ENCODE data around the gene CANT1. TPM values are rescaled to one million over a fixed set of nuclear protein-coding genes. Genes with fewer than 3 reads are reported as not detected.

The CANT1 gene
- total RNA-seq, 1 experiment from 2014 or later = 97.1 TPM

GRCh38 chr17:79011451-79012147 is 2.0 kb upstream of the CANT1 start:
- Histone ChIP-seq H4K20me1 (ENCODE audit: insufficient read depth) (no peaks in the 10 kb centered on the region), H3K4me1 (ENCODE audit: control insufficient read depth in 1 of 2, insufficient read depth in 2 of 2, low read length in 2 of 2) (peaks cover 14 to 43% of the 10 kb centered on the region in 2 experiments), H3K9me2 (ENCODE audit: insufficient read depth) (no peaks in the 10 kb centered on the region), H3K9ac (ENCODE audit: low read length) (no peak overlapping the region), H3K27ac (ENCODE audit: low read depth, low read length) (no peak overlapping the region), H2AFZ (ENCODE audit: low read depth, low read length, poor library complexity, severe bottlenecking) (peak overlapping the region; percentile 19), H3K36me3 (ENCODE audit: control insufficient read depth in 1 of 2, insufficient read depth in 2 of 2, low read length in 2 of 2) (peaks cover 0 to 7% of the 10 kb centered on the region in 2 experiments; a peak in 1 of 4 replicates), H3K9me3 (ENCODE audit: control insufficient read depth in 1 of 2, insufficient read depth in 1 of 2, low read depth in 1 of 2, low read length in 2 of 2) (peaks cover 0 to 18% of the 10 kb centered on the region in 2 experiments; a peak in 1 of 4 replicates), H3K79me2 (ENCODE audit: insufficient read depth, low read length) (peaks cover 32% of the 10 kb centered on the region), H3K27me3 (ENCODE audit: insufficient read depth, low read length) (no peaks in the 10 kb centered on the region), H3K4me2 (ENCODE audit: low read length) (peak overlapping the region; percentile 31), H3K4me3 (replicated peaks in 1 of 2; ENCODE audit: low read depth in 1 of 2, low read length in 2 of 2) (no peak overlapping the region)
- ChIA-PET CTCF (no interaction called here), RAD21 (ENCODE audit: low non-redundant PET in 1 of 2, low total read pairs in 2 of 2, uncharacterized antibody in 2 of 2, unreplicated experiment in 2 of 2) (no interaction called here), POLR2A (interaction anchor here (0.6 kb wide), 1 partner anchor 26 kb away, joined by 3 read pairs; no protein-coding TSS in a partner anchor)
- intact Hi-C loops (cut with micrococcal nuclease) = no loop called here
- DNase-seq (ENCODE audit: low read depth, low spot score) (peak; percentile 57), ATAC-seq (no peak)
- TF ChIP-seq POLR2AphosphoS5 (IDR thresholded peaks at IDR 0.05; ENCODE audit: low read depth, low read length) (peak; percentile 39; the same call in 1 of the 2 replicates), SP1 (IDR thresholded peaks at IDR 0.05; ENCODE audit: low read depth) (peak; percentile 73), REST (IDR thresholded peaks at IDR 0.05; ENCODE audit: low read depth) (no peak), YY1 (IDR thresholded peaks at IDR 0.05; ENCODE audit: extremely low read depth, insufficient replicate concordance, low read depth, low read length) (peak; percentile 79)
- no TSS peak for BruUV-seq (replicated peaks)

Measured in HCT116 (cell line).